ENCODE measurements around the gene RMDN3. TPM values are rescaled to one million over a fixed set of nuclear protein-coding genes. Genes with fewer than 3 reads are reported as not detected.
A peak's percentile ranks its signal among the peaks of the same experiment; 100 is the strongest.

RMDN3 gene
- total and polyA plus RNA-seq, 2 of the 13 experiments (the other 11 are each of a cell fraction or from before 2014, with no cell fraction given), result 16.8 to 19.5 TPM

DNA sequence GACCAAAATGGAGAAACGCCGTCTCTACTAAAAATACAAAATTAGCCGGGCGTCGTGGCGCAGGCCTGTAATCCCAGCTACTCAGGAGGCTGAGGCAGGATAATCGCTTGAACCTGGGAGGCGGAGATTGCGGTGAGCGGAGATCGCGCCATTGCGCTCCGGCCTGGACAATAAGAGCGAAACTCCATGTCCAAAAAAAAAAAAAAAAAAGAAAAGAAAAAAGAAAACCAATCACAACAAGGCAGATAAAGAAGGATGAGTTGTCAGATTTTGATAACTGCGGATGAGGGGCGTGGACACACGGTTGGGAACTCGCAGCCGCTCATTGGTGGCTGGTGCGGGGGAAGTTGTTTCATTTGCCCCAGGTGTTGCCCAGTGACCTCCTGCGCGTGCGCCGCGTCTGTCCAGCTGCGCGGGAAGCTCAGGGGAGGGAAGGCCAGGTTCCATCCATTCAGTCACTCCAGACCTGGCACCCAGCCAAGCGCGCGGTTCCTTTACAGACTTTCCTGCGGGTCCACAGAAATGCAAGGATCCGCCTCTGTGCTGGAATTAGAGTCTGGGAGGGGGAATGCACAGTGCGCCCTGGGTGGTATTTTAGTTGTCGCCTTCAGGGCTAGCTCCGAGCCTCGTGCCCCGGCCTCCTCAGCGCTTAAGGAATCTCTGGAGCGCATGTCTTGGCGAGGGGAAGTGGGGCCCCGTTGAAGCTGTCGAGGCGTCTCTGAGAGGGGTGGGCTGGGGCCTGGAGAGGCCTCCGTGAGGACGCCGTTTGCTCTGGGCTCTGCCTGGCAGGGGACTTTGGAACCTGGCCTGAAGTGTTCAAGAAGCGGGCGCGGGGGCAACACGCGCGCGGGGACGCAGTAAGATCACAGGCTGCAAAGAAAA lies 8.1 kb upstream of the RMDN3 start (continued):
- TF ChIP-seq, protein P1, sequence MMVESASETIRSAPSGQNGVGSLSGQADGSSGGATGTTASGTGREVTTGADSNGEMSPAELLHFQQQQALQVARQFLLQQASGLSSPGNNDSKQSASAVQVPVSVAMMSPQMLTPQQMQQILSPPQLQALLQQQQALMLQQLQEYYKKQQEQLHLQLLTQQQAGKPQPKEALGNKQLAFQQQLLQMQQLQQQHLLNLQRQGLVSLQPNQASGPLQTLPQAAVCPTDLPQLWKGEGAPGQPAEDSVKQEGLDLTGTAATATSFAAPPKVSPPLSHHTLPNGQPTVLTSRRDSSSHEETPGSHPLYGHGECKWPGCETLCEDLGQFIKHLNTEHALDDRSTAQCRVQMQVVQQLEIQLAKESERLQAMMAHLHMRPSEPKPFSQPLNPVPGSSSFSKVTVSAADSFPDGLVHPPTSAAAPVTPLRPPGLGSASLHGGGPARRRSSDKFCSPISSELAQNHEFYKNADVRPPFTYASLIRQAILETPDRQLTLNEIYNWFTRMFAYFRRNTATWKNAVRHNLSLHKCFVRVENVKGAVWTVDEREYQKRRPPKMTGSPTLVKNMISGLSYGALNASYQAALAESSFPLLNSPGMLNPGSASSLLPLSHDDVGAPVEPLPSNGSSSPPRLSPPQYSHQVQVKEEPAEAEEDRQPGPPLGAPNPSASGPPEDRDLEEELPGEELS (CRISPR knock-in tag; IDR thresholded peaks at IDR 0.05), result peak; percentile 12; the same call in 1 of the 2 replicates
- no peak for TF ChIP-seq POLR2A (IDR thresholded peaks at IDR 0.05; ENCODE audit: insufficient read depth in 1 of 2, low read depth in 2 of 2, low read length in 2 of 2)
- peak; percentile 82 for TF ChIP-seq ARNT2 (CRISPR knock-in tag; IDR thresholded peaks at IDR 0.05; ENCODE audit: low read depth)
- TF ChIP-seq, protein P2, sequence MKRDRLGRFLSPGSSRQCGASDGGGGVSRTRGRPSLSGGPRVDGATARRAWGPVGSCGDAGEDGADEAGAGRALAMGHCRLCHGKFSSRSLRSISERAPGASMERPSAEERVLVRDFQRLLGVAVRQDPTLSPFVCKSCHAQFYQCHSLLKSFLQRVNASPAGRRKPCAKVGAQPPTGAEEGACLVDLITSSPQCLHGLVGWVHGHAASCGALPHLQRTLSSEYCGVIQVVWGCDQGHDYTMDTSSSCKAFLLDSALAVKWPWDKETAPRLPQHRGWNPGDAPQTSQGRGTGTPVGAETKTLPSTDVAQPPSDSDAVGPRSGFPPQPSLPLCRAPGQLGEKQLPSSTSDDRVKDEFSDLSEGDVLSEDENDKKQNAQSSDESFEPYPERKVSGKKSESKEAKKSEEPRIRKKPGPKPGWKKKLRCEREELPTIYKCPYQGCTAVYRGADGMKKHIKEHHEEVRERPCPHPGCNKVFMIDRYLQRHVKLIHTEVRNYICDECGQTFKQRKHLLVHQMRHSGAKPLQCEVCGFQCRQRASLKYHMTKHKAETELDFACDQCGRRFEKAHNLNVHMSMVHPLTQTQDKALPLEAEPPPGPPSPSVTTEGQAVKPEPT (CRISPR knock-in tag; IDR thresholded peaks at IDR 0.05; ENCODE audit: low read depth), result peak; percentile 19; the same call in 1 of the 2 replicates
- no peak for TF ChIP-seq ZNF496 (CRISPR knock-in tag; IDR thresholded peaks at IDR 0.05; ENCODE audit: insufficient replicate concordance)
- no peak; the same call in none of the 2 replicates for TF ChIP-seq MYC (CRISPR knock-in tag; IDR thresholded peaks at IDR 0.05; ENCODE audit: borderline replicate concordance)
- TF ChIP-seq ZNF253 (CRISPR knock-in tag; IDR thresholded peaks at IDR 0.05; ENCODE audit: borderline replicate concordance), result 0 out of 2 replicates have a peak, but pooled peaks have one; percentile 30
- TF ChIP-seq, protein P3, sequence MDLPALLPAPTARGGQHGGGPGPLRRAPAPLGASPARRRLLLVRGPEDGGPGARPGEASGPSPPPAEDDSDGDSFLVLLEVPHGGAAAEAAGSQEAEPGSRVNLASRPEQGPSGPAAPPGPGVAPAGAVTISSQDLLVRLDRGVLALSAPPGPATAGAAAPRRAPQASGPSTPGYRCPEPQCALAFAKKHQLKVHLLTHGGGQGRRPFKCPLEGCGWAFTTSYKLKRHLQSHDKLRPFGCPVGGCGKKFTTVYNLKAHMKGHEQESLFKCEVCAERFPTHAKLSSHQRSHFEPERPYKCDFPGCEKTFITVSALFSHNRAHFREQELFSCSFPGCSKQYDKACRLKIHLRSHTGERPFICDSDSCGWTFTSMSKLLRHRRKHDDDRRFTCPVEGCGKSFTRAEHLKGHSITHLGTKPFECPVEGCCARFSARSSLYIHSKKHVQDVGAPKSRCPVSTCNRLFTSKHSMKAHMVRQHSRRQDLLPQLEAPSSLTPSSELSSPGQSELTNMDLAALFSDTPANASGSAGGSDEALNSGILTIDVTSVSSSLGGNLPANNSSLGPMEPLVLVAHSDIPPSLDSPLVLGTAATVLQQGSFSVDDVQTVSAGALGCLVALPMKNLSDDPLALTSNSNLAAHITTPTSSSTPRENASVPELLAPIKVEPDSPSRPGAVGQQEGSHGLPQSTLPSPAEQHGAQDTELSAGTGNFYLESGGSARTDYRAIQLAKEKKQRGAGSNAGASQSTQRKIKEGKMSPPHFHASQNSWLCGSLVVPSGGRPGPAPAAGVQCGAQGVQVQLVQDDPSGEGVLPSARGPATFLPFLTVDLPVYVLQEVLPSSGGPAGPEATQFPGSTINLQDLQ (CRISPR knock-in tag; IDR thresholded peaks at IDR 0.05), result no peak
- TF ChIP-seq, protein P4, sequence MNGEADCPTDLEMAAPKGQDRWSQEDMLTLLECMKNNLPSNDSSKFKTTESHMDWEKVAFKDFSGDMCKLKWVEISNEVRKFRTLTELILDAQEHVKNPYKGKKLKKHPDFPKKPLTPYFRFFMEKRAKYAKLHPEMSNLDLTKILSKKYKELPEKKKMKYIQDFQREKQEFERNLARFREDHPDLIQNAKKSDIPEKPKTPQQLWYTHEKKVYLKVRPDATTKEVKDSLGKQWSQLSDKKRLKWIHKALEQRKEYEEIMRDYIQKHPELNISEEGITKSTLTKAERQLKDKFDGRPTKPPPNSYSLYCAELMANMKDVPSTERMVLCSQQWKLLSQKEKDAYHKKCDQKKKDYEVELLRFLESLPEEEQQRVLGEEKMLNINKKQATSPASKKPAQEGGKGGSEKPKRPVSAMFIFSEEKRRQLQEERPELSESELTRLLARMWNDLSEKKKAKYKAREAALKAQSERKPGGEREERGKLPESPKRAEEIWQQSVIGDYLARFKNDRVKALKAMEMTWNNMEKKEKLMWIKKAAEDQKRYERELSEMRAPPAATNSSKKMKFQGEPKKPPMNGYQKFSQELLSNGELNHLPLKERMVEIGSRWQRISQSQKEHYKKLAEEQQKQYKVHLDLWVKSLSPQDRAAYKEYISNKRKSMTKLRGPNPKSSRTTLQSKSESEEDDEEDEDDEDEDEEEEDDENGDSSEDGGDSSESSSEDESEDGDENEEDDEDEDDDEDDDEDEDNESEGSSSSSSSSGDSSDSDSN (CRISPR knock-in tag; IDR thresholded peaks at IDR 0.05), result no peak
- no peak; the same call in 1 of the 2 replicates for TF ChIP-seq MEIS2 (CRISPR knock-in tag; IDR thresholded peaks at IDR 0.05)
- TF ChIP-seq, protein P5, sequence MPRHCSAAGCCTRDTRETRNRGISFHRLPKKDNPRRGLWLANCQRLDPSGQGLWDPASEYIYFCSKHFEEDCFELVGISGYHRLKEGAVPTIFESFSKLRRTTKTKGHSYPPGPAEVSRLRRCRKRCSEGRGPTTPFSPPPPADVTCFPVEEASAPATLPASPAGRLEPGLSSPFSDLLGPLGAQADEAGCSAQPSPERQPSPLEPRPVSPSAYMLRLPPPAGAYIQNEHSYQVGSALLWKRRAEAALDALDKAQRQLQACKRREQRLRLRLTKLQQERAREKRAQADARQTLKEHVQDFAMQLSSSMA (CRISPR knock-in tag; IDR thresholded peaks at IDR 0.05), result no peak
- TF ChIP-seq ZNF747 (CRISPR knock-in tag; IDR thresholded peaks at IDR 0.05; ENCODE audit: borderline replicate concordance), result no peak
- TF ChIP-seq ZNF567 (CRISPR knock-in tag; IDR thresholded peaks at IDR 0.05; ENCODE audit: borderline replicate concordance), result peak; percentile 61
- TF ChIP-seq ZNF598 (CRISPR knock-in tag; IDR thresholded peaks at IDR 0.05; ENCODE audit: borderline replicate concordance), result peak; percentile 63; the same call in 1 of the 2 replicates
- TF ChIP-seq REL (CRISPR knock-in tag; conservative IDR thresholded peaks at IDR 0.05), result no peak
- TF ChIP-seq TBL1XR1 (IDR thresholded peaks at IDR 0.05; ENCODE audit: borderline replicate concordance, low read length, partially characterized antibody), result no peak
- 0 out of 2 replicates have a peak, but pooled peaks have one; percentile 9 for TF ChIP-seq ZNF451 (CRISPR knock-in tag; IDR thresholded peaks at IDR 0.05)
- TF ChIP-seq WIZ (CRISPR knock-in tag; IDR thresholded peaks at IDR 0.05), result no peak

All from HepG2 (cell line).